GM21447 (cell line): ENCODE results near the gene EPN2.

Source experiments
- ATAC-seq: cut with Tn5 transposase; IDR thresholded peaks from one replicate; pipeline ENCODE4 v1.9.1; 2021; ENCODE audit not compliant: unreplicated experiment

Gene EPN2

GRCh38 chr17:19309701-19310100 lies 72.5 kb downstream of the EPN2 start:
- ATAC-seq, result no peak

- no peak for ATAC-seq
Observed at GRCh38 chr17:19310151-19310550, 73.0 kb downstream of the EPN2 start.

- no peak for ATAC-seq
Observed at GRCh38 chr17:19311016-19311415, 73.8 kb downstream of the EPN2 start.

GRCh38 chr17:19311421-19312215 lies 74.5 kb downstream of the EPN2 start:
- ATAC-seq, result no peak

- no peak for ATAC-seq
Observed at GRCh38 chr17:19312406-19312805, 75.2 kb downstream of the EPN2 start.

GRCh38 chr17:19313066-19313745 lies 76.0 kb downstream of the EPN2 start:
- ATAC-seq, result no peak

GRCh38 chr17:19313746-19314651 lies 76.8 kb downstream of the EPN2 start:
- no peak for ATAC-seq

GRCh38 chr17:19315104-19315503 lies 77.9 kb downstream of the EPN2 start:
- no peak for ATAC-seq

- no peak for ATAC-seq
Observed at GRCh38 chr17:19316761-19317358, 79.7 kb downstream of the EPN2 start.

GRCh38 chr17:19317359-19318095 lies 80.4 kb downstream of the EPN2 start:
- ATAC-seq, result peak; percentile 69

GRCh38 chr17:19318611-19319010 lies 81.4 kb downstream of the EPN2 start:
- no peak for ATAC-seq

- ATAC-seq, result no peak
Observed at GRCh38 chr17:19319771-19320505, 82.8 kb downstream of the EPN2 start.

- ATAC-seq, result no peak
Observed at GRCh38 chr17:19320876-19321275, 83.7 kb downstream of the EPN2 start.

GRCh38 chr17:19321481-19322128 lies 84.4 kb downstream of the EPN2 start:
- ATAC-seq, result no peak

GRCh38 chr17:19322129-19322505 lies 85.0 kb downstream of the EPN2 start:
- no peak for ATAC-seq

GRCh38 chr17:19322861-19323260 lies 85.7 kb downstream of the EPN2 start:
- ATAC-seq, result no peak

- no peak for ATAC-seq
Observed at GRCh38 chr17:19325542-19325941, 88.4 kb downstream of the EPN2 start.

GRCh38 chr17:19327031-19327783 lies 90.0 kb downstream of the EPN2 start:
- ATAC-seq, result no peak
